Lung microvascular endothelial cell (primary cell): Measurements from ENCODE around the gene ETS2. TPM values are rescaled to one million over a fixed set of nuclear protein-coding genes. Genes with fewer than 3 reads are reported as not detected.

Experiments
- DNase-seq, 2 donors: peaks; one replicate each; pipeline versions ENCODE4 v3.0.0 to v3.0.0-alpha.2; 2010; ENCODE audit warnings: low read depth in 2 of 2
- total RNA-seq: library from RNA; depleted of rRNA; stranded (reverse); fragments of >200 nt; gene quantifications from 2 replicates; pipeline ENCODE4 v1.2.1, GENCODE V29; 2014

ETS2 gene
- total RNA-seq, 1 donor from 2014 or later, result 20.2 TPM

GRCh38 chr21:38777531-38777930, 28.2 kb upstream of the ETS2 start:
- no peak for DNase-seq

GRCh38 chr21:38780879-38781278, 24.9 kb upstream of the ETS2 start:
- no peak for DNase-seq

- no peak for DNase-seq
Measured at GRCh38 chr21:38784458-38785266, 21.1 kb upstream of the ETS2 start.

- no peak for DNase-seq
Measured at GRCh38 chr21:38785483-38785882, 20.2 kb upstream of the ETS2 start.

- DNase-seq, result no peak
Measured at GRCh38 chr21:38787016-38787415, 18.7 kb upstream of the ETS2 start.

GRCh38 chr21:38787461-38788274, 18.1 kb upstream of the ETS2 start:
- DNase-seq, result peak in 1 of 2 donors; percentile 70

GRCh38 chr21:38788275-38788905, 17.3 kb upstream of the ETS2 start:
- DNase-seq, result peak in 1 of 2 donors; percentile 58

- no peak for DNase-seq
Measured at GRCh38 chr21:38789275-38789674, 16.5 kb upstream of the ETS2 start.

GRCh38 chr21:38790059-38790458, 15.7 kb upstream of the ETS2 start:
- DNase-seq, result no peak

- DNase-seq, result peak in 1 of 2 donors; percentile 18
Measured at GRCh38 chr21:38790961-38791360, 14.8 kb upstream of the ETS2 start.

- no peak for DNase-seq
Measured at GRCh38 chr21:38792676-38793459, 12.9 kb upstream of the ETS2 start.

GRCh38 chr21:38793926-38794713, 11.6 kb upstream of the ETS2 start:
- no peak for DNase-seq

GRCh38 chr21:38794978-38795377, 10.8 kb upstream of the ETS2 start:
- DNase-seq, result peak in 1 of 2 donors; percentile 17

- no peak for DNase-seq
Measured at GRCh38 chr21:38795475-38795874, 10.3 kb upstream of the ETS2 start.

- DNase-seq, result peak; percentile 34 to 76
Measured at GRCh38 chr21:38796424-38796823, 9.3 kb upstream of the ETS2 start.

GRCh38 chr21:38797470-38797869, 8.3 kb upstream of the ETS2 start:
- no peak for DNase-seq

GRCh38 chr21:38798081-38798480, 7.6 kb upstream of the ETS2 start:
- no peak for DNase-seq

- DNase-seq, result peak in 1 of 2 donors; percentile 40
Measured at GRCh38 chr21:38798481-38798882, 7.2 kb upstream of the ETS2 start.

GRCh38 chr21:38800046-38800758, 5.5 kb upstream of the ETS2 start:
- DNase-seq, result no peak
